Stimulated activated naive CD8-positive, alpha-beta T cell treated with anti-CD3 and anti-CD28 coated beads, Interleukin-15, Interleukin-2, amounts not matched to agents 100 U/mL and 50 U/mL, for 24 hours (primary cell): ENCODE data around the gene AQP5.

ENCODE experiments used
- ATAC-seq: fragments of 150-1000 bp; cut with Tn5 transposase; one replicate; pipeline ENCODE4 v1.10.0; 2021
- DNase-seq: peaks from one replicate; pipeline ENCODE4 v3.0.0; 2021

Gene AQP5

GRCh38 chr12:49950273-49951251, 11.1 kb upstream of the AQP5 start, which contains the start of gene AQP2:
AQP2 (plus strand) TSS chr12:49950737; CDS start chr12:49950831, 94 bp downstream.
- no peak for DNase-seq
- ATAC-seq = no peak

GRCh38 chr12:49951411-49952240, 10.0 kb upstream of the AQP5 start:
- DNase-seq (no peak), ATAC-seq (no peak)

- DNase-seq (no peak), ATAC-seq (no peak)
Observed at GRCh38 chr12:49952391-49953055, 9.1 kb upstream of the AQP5 start.

- no peak for DNase-seq
- no peak for ATAC-seq
Observed at GRCh38 chr12:49953151-49953550, 8.5 kb upstream of the AQP5 start.

GRCh38 chr12:49953961-49954846, 7.5 kb upstream of the AQP5 start:
- DNase-seq (no peak), ATAC-seq (no peak)

- ATAC-seq (no peak), DNase-seq (no peak)
Observed at GRCh38 chr12:49954863-49955830, 6.5 kb upstream of the AQP5 start.

- ATAC-seq (no peak), DNase-seq (no peak)
Observed at GRCh38 chr12:49955899-49956662, 5.6 kb upstream of the AQP5 start.

GRCh38 chr12:49956663-49957569, 4.8 kb upstream of the AQP5 start:
- DNase-seq (no peak), ATAC-seq (no peak)

- ATAC-seq = no peak
- no peak for DNase-seq
Observed at GRCh38 chr12:49957570-49957967, 4.1 kb upstream of the AQP5 start.

GRCh38 chr12:49959685-49960473, 1.8 kb upstream of the AQP5 start:
- DNase-seq (no peak), ATAC-seq (no peak)

- DNase-seq (no peak), ATAC-seq (no peak)
Observed at GRCh38 chr12:49960474-49961110, 1.1 kb upstream of the AQP5 start.

GRCh38 chr12:49961993-49962764, 507 bp downstream of the AQP5 start:
- no peak for DNase-seq
- ATAC-seq = no peak

GRCh38 chr12:49962861-49963765, 1.4 kb downstream of the AQP5 start:
- ATAC-seq (no peak), DNase-seq (no peak)

GRCh38 chr12:49963976-49964815, 2.5 kb downstream of the AQP5 start:
- DNase-seq = no peak
- ATAC-seq = no peak
